ENCODE data around the gene THSD7A.

The THSD7A gene

GRCh38 chr7:11810043-11810625 lies 21.9 kb downstream of the THSD7A start:
- DNase-seq (ENCODE audit: low read depth), result no peak

GRCh38 chr7:11807000-11807399 lies 25.0 kb downstream of the THSD7A start:
- no peak for DNase-seq (ENCODE audit: low read depth)

- DNase-seq (ENCODE audit: low read depth), result no peak
Observed at GRCh38 chr7:11804621-11805020, 27.4 kb downstream of the THSD7A start.

- no peak for DNase-seq (ENCODE audit: low read depth)
Observed at GRCh38 chr7:11795231-11795630, 36.8 kb downstream of the THSD7A start.

- DNase-seq (ENCODE audit: low read depth), result no peak
Observed at GRCh38 chr7:11792166-11792565, 39.8 kb downstream of the THSD7A start.

GRCh38 chr7:11788568-11788967 lies 43.4 kb downstream of the THSD7A start:
- DNase-seq (ENCODE audit: low read depth), result no peak

- no peak for DNase-seq (ENCODE audit: low read depth)
Observed at GRCh38 chr7:11787534-11787933, 44.5 kb downstream of the THSD7A start.

- DNase-seq (ENCODE audit: low read depth), result no peak
Observed at GRCh38 chr7:11786186-11786585, 45.8 kb downstream of the THSD7A start.

GRCh38 chr7:11784769-11785536 lies 47.0 kb downstream of the THSD7A start:
- no peak for DNase-seq (ENCODE audit: low read depth)

GRCh38 chr7:11779864-11780674 lies 51.9 kb downstream of the THSD7A start:
- DNase-seq (ENCODE audit: low read depth), result no peak

- DNase-seq (ENCODE audit: low read depth), result no peak
Observed at GRCh38 chr7:11776039-11776438, 56.0 kb downstream of the THSD7A start.

- DNase-seq (ENCODE audit: low read depth), result no peak
Observed at GRCh38 chr7:11775401-11775800, 56.6 kb downstream of the THSD7A start.

- DNase-seq (ENCODE audit: low read depth), result no peak
Observed at GRCh38 chr7:11768263-11768662, 63.7 kb downstream of the THSD7A start.

- DNase-seq (ENCODE audit: low read depth), result no peak
Observed at GRCh38 chr7:11767148-11767547, 64.8 kb downstream of the THSD7A start.

- DNase-seq (ENCODE audit: low read depth), result no peak
Observed at GRCh38 chr7:11760372-11760771, 71.6 kb downstream of the THSD7A start.

- no peak for DNase-seq (ENCODE audit: low read depth)
Observed at GRCh38 chr7:11758627-11759111, 73.3 kb downstream of the THSD7A start.

- DNase-seq (ENCODE audit: low read depth), result no peak
Observed at GRCh38 chr7:11757153-11757552, 74.8 kb downstream of the THSD7A start.

- no peak for DNase-seq (ENCODE audit: low read depth)
Observed at GRCh38 chr7:11754933-11755332, 77.1 kb downstream of the THSD7A start.

GRCh38 chr7:11754123-11754522 lies 77.9 kb downstream of the THSD7A start:
- no peak for DNase-seq (ENCODE audit: low read depth)

GRCh38 chr7:11753433-11753832 lies 78.6 kb downstream of the THSD7A start:
- no peak for DNase-seq (ENCODE audit: low read depth)

- DNase-seq (ENCODE audit: low read depth), result no peak
Observed at GRCh38 chr7:11751807-11752389, 80.1 kb downstream of the THSD7A start.

GRCh38 chr7:11751315-11751714 lies 80.7 kb downstream of the THSD7A start:
- DNase-seq (ENCODE audit: low read depth), result no peak
